Stimulated activated naive CD4-positive, alpha-beta T cell (primary cell): ENCODE data around the gene CTAGE1.
"Not testable (repeated sequence)": the region's sequence is repeated elsewhere in the genome, so short reads cannot be mapped to it uniquely, and the experiment has no call there.

Source experiments
- DNase-seq, 6 experiments: peaks; one replicate each; lab custom pipeline; 2025; lab: John Stamatoyannopoulos, UW

CTAGE1 gene

DNA sequence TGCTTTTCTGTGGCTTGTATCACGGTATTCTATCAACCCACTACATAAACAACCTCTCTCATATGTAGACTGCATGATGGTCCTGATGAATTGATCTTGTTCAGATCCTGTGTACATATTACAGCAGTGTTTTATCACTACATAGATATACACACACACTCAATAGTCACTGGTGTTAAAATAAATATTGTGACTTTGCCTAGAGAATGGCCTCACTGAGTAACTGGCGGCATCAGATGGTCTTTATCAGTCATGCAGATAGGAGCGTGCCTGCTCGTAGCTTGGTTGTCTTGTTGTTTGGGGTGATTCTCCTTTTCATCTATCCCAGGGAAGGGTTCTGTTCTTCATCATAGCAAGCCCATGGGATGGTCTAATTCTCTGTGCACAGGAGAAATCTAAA lies 18.4 kb upstream of the CTAGE1 start:
- DNase-seq: no peak

DNA sequence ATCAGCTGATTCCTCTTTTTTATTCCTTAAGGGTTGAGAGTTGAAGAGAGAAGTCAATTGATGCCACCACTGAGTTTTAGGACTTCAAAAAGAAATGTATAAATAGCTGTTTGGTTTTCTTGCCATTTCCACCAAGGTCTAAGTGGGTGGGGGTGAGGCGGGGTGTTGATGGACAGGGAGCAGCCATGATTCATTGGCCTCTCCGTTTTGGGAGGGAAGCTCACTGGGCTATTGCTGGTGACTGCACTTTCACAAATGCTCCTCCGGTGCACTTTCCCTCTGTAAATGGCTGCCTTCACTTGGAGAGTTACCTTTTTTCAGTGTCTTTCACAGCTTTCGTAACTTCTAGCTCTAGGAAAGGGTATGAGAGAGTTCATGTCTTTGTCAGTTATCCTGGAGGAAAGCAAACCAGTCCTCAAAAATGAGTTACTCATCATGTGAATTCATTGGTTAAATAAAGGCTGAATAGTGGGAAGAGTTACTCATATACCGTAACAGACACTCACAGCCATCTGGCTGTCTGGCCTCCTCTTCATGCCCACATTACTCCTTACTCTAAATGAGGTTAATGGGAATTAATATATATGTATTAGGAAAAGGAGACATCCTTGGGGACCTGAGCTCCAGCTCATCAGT lies 17.4 kb upstream of the CTAGE1 start:
- DNase-seq: no peak

DNA sequence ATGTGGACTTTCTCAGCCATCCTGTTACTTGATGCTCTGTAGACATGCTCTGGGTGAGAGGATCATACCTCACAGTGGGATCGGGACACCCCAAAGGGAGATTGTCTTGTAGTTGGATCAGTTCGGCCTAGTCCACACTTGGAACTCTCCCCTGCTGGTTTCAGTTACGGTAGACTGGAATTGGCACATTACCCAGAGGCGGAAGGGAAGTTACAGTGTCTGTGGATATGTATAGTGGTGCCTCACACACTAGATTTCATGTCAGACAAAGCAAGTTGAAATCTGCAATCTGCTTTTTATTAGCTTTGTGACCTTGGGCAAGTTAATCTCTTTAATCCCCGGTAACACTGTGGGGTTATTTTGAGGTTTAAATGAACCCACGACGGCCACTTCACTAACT lies 16.2 kb upstream of the CTAGE1 start:
- DNase-seq: no peak

DNA sequence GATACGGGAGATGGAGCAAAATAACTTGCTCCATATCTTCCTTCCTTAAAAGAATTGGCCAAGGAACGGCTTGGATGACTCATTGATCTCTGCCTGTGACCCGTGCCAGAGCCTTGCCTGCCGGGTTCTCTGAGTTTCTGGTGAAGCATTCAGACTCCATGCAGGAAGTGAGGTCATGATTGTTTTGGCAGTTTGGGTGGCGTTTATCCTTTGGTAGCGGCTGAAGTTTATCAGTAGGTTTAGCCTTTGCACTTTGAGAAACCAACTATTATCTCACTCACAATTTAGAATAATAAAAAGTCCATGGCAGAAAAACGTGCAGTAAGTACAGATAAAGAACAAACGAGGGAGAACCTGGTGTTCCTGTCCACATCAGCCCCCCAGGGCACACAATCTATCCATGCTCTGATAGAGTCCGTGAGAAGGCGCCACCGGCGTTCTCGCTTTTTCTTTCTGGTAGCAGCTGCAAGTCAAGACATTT lies 15.0 kb upstream of the CTAGE1 start:
- DNase-seq: no peak

DNA sequence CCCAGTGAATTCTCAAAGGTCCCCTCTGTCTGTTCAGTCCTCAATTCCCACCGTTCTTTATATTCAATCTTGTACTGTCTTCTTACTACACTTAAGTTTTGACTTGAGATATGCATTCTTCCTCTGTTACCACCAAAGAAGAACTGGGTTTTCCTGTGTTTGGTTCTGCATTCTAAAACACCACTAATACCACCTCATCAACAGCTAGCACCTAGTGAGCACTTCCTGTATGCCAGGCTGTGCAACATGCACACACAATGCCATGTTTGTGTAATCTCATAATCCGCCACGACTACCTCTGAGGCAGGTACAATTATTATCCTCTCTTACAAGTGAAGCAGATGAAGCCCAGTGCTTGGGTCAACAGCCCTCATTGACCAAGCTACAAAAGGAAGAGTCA lies 11.8 kb upstream of the CTAGE1 start:
- no peak for DNase-seq

DNA sequence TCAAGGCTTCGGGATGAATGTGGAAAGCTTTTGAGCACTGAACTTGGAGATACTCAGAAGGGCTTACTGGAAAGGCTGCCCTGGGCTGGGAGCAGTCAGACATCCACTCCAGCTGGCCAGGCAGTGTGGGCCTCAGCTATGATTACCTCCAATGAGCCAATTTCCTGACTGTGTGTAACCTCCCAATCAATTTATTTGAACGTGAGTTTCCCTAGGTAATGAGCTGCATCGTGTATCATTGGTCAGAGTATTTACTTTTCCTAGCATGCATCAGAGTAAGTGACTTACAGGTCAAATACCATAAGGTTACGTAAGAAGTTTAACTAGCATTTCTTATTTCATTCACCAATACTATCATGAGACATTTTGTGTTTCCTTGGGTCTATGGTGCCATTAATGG lies 11.0 kb upstream of the CTAGE1 start:
- no peak for DNase-seq

DNA sequence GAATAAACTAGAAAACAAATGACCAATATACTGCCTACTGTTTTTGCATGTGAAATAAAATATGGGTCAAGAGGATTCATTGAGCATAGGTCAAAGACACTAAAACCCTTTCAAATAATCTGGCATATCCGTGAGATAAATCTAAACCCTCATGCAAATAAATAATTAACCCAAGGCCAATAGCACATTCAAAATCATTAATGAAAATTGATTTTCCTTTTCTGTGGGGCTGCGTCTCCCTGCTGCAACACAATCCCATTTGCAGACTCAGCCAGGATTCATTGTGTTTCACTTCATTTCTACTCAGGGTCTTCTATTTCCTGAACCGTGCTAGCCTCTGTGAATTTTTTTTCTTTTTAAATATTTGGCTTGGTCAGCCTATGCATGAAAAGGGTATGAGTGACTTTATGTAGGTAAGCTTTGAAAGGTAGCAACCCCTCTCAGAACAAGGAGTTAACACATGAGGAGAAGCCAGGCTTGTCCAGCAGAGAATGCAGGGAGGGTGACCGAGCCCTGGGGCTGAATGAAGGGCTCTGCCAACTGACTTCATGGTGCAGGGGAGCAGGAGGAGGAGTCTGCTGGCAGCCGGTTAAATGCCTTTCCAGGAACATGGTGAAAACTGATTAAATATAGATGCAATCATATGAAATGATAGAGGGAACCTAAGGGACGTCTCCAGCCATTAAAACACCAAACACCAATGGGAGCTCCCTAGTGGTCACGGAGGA lies 10.3 kb upstream of the CTAGE1 start:
- no peak for DNase-seq

DNA sequence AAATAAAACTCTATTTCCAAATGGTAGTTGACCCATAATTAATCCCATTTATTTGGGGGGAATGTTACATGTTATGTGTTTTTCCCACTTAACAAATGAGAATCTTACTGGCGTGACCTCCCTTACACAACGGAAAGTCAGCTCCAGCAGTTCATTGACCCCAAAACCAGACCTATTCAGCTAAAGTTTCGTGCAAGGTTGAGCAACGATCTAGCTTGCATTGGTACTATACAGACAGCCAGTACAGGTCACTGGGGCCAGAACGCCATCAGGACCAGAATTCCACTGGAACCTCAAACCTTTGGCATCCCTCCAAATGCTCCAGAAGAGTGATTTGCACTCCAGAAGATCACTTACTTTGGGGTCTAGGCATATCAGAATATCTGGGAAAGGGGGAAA lies 6.8 kb upstream of the CTAGE1 start:
- DNase-seq: no peak

DNA sequence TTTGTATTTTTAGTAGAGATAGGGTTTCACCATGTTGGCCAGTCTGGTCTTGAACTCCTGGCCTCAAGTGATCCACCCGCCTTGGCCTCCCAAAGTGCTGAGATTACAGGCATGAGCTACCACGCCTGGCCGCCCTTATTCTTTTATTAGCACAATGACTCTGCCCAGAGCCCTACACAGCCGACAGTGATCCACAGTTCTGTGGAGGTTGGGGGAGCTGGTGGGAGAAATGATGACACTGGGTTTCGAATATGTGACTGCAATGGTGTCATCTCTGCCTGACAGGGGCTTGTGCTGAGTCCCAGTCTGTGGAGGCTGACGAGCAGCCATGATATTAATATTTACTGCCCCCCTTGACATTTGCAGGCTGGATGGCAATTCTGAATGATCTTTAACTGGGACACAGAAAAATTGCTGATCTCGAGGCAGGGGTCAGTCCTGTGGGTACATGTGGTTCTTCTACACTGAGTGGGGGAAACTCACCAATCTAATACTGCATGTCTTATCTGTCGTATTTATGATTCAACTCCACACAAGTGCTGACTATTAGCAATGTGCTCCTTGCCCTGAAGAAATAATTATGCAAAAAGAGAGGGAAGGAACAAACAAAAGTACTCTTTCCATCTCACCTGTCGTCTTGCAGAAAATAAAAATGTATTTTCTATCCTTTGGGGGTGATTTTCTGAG lies 6.3 kb upstream of the CTAGE1 start:
- DNase-seq: no peak

DNA sequence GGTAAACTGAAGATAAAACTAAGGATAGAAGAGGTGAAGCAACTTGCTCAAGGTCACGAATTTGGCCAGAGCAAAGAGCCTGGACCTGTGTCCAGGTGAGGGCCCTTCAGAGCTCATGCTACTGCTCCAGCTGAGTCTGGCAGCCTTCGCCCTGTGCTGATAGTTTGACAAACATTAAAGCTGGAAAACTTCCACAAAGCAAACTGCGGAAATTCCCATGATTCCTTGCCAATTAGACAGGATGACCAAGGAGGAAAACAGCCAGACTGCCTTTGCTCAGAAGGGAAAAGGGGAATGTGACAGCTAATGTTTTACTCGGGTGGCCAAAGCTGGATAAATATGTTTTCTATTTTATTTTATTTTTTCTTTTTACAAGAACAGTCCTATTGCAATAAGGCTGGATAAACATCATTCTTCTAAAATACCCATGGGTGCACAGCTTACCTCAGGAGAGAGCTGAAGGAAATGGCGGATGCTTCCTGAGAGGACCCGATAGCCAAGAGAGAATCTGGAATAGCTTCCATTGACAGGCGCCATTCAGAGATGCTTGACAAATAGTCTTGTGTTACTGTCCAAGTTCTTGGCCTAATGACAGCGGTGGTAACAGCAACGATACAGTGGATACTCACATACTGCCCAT lies 5.3 kb upstream of the CTAGE1 start:
- DNase-seq: no peak

DNA sequence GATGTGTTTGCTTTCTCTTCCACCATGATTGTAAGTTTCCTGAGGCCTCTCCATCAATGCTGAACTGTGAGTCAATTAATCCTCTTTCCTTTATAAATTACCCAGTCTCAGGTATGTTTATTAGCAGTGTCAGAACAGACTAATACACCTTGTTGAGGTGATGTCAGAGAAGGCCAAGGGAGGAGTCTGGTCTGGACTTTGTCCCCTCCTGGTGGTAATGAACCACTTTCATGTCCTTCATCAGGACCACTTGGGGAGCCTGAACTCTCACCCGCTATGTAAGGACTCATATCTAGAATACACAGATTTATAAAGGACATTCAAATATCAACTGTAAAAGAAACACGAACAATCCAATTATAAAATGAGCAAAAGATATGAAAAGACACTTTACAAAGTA lies 2.9 kb upstream of the CTAGE1 start:
- DNase-seq: no peak

DNA sequence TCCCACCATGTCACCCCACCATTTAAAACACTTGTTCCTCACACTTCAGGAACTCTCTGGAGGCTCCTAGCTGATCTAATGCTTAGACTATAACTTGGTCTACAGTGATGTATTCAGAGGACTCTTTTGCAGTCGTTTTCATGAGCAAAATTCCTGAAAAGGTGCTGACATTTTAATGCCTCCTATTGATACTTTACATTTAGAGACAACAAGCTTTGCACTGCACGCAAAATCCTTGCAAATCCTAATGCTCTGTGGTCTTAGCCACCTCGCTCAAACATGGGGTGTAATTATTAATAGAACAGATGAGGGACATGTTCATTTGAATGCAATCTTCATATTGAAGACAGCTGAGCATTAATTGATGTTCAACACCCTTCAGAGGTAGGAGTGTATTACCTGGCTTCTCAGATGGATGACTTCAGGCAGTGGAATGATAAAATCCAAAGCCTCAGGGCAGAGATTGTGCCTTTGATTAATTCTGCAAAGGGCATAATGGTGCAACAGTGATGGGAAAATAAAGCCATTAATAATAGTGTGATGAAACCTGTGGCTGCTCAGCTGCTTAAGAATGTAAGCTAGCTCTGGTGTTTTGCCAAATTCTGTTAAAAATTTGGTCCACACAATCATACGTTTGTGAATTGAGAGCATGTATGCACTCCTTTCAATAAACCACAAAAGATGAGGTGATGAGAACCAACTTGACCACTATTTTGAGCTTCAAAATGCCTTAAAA lies 5.4 kb downstream of the CTAGE1 start:
- no peak for DNase-seq

DNA sequence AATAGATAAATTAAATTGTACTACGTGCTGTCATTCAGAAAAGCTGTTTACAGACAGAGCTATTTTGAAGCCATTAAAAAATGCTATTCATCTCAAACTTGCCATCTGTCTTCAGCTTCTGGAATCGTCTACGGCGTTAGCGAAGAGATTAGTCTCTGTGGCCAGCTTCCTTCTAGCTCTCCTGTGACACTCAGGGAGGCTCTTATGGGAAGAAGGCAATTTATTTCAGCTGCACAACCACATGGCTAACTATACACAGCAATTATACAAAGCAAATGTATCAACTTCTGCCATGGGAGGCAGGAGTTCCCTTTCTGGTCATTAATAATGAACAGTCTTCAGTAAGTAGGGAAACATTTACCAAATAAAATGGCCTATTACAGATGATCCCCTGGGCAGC lies 6.3 kb downstream of the CTAGE1 start:
- no peak for DNase-seq

DNA sequence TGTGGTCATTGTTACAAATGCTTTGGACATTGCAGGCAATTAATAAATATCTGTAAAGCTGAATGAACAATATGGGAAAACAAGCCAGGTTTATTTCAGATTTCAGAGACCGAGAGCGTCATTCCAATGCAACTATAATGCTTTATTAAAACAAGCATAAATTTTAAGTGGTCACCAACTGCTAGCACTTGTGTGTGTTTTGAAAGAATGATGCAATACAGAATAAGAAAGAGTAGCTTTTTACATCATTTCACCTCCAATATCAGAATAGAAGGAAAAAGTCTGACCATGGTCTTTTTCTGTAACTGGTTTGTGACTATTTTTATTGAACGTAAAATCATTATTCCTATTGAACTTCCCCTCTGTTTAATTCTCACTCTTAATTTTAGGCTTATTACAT lies 7.6 kb downstream of the CTAGE1 start:
- no peak for DNase-seq

DNA sequence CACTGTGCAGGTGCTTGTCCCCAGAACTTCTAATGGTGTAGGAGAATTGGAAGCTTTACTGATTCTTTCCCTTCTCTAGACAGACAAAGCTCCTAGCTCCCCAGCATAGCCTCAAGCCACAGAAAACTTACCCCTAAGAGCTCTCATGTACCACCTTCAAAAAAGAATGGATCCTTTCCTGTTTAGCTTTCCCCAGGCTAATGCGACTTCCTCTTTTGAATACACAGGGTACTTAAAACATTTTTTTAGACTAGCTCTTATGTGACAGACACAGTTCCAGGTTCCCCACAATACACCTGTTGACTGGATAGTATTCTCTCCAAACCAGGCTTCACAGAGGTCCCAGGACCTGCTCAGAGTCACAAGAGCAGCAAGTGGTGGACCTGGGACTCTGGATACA lies 8.3 kb downstream of the CTAGE1 start:
- no peak for DNase-seq

DNA sequence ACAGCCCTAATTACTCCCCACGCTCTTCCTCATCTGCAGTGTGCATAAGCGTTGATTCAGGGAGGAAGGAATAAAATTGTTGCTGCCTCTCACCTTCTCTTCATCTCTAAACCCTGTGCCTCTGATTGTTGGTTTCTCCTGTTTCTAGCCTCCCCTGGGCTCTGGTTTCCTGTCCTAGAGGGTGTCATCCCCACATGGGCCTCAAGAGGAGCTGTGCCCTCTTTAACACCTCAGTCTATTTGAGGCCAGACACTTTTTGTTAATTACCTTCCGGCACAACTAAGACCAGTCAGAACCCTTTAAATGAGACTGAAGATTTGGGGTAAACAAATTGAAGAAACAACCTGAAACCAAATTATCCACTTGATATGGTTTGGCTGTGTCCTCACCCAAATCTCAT lies 9.7 kb downstream of the CTAGE1 start:
- no peak for DNase-seq

DNA sequence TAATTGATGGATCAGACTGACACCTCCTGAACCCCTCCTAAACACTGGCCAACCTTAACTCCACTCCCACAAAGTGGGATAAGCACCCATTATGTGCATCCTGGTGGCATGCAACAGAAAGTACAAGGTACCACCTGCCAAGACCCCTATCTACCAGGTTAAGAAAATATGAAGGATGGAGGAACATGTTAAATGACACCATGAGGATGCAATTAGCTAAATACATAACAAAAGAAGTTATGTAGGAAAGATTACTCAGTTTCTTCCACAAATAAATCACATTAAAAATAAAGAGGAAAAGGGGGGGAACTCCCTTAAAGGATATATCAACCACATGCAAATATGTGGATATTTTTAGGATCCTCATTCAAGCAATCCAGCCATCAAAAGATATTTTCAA lies 12.6 kb downstream of the CTAGE1 start:
- DNase-seq: no peak

DNA sequence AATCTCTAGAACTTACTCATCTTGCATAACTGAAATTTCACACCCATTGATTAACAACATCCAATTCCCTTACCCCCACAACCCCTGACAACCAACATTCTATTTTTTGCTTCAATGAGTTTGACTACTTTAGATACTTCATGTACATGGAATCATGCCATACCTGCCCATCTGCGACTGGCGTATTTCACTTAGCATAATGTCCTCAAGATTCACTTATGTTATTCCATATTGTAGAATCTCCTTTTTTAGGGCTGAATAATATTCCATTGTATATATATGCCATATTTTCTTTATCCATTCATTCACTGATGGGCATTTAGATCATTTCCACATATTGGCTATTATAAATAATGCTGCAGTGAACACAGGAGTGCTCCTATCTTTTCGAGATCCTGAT lies 13.8 kb downstream of the CTAGE1 start:
- no peak for DNase-seq

DNA sequence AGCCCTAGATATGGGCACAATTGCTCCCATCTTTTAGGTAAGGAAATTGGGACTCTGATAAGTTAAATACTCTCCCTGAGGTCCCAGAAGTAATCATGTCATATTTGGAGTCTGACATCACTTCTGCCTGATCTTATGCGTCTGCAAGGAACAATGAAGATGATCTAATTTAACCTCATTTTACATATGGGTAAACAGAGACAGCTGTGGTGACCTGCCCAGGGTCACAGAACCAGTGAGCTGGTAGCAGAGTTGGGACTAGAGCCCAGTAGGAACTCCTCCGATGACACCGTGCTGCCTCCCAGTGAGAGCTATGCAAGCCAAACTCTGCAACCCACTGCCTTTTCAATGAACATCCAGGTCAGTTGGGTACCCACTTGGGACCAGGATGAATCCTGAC lies 17.8 kb downstream of the CTAGE1 start:
- no peak for DNase-seq

DNA sequence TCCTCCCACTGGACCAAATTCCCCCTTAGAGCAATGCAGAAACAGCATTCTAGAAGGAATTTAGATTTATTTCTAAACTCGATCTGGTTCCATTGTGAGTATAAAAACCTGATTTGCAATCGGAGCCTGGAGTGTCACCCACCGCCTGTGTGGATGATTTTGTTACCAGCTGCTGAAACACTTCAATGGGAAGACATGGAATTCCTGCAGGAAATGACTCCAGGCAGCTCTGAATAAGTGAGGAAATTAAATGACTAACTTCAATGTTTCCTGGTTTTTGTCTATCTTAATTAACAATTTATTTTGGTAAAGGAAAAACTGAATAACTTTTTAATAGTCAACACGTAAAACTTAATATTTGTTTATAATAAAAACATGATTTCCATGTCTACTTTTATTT lies 19.3 kb downstream of the CTAGE1 start:
- DNase-seq: no peak

DNA sequence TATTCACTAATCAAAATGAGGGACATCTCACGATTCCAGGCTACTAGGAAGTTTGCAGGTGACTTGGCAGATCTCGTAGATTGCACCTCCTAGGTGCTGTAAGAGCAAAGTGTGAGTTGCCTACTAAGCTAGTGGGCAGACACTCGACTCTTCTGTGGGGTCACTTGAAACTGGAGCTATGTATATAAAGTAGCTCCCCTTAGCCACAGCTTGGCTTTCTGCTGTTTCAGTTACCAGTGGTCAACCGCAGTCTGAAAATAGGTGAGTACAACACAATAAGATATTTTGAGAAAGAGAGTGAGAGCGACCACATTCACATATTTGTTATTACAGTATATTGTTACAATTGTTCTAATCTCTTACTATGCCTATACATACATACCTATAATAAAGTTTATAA lies 23.3 kb downstream of the CTAGE1 start:
- DNase-seq: no peak

DNA sequence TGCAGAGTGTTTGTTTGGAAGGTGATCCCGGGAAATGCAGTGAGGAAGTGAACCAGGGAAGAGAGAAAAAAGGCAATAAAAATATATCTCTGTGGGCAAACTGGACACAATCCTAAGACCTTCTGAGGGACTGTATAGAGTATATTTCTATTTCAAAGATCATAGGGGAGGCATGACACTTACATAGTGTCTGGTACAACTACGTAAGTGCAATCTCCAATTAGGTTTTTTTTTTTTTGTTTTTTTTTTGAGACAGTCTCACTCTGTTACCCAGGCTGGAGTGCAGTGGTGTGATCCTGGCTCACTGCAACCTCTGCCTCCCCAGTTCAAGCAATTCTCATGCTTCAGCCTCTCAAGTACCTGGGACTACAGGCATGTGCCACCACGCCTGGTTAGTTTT lies 24.6 kb downstream of the CTAGE1 start:
- DNase-seq: not testable (repeated sequence)
